Loucy (cell line): ENCODE data around the gene SPATA24.

Experiments
- H2AFZ ChIP-seq: fragments of 200-600 bp; sonication (generic); 2 replicates; pipeline ENCODE4 v1.6.0; 2016; ENCODE audit warnings: antibody characterized with exemption, mild to moderate bottlenecking, low read length, moderate library complexity
- H3F3A ChIP-seq: fragments of 200-600 bp; 2 replicates; pipeline ENCODE4 v1.6.0; 2016; ENCODE audit warnings: antibody characterized with exemption, low read depth, mild to moderate bottlenecking
- H3K27me3 ChIP-seq: fragments of 200-600 bp; sonication (generic); 2 replicates; pipeline ENCODE4 v1.6.1; 2014; ENCODE audit warnings: low read length, mild to moderate bottlenecking; ENCODE audit not compliant: insufficient read depth, poor library complexity, severe bottlenecking
- H3K36me3 ChIP-seq: fragments of 200-600 bp; sonication (generic); 2 replicates; pipeline ENCODE4 v1.6.1; 2016; ENCODE audit warnings: low read length; ENCODE audit not compliant: insufficient read depth
- H3K4me1 ChIP-seq: fragments of 200-600 bp; sonication (generic); 2 replicates; pipeline ENCODE4 v1.5.1; 2014; ENCODE audit warnings: low read length, mild to moderate bottlenecking; ENCODE audit not compliant: insufficient read depth, poor library complexity, severe bottlenecking
- H3K4me2 ChIP-seq: fragments of 200-600 bp; sonication (generic); 2 replicates; pipeline ENCODE4 v1.6.0; 2014; ENCODE audit warnings: antibody characterized with exemption, low read length, low read depth, mild to moderate bottlenecking; ENCODE audit not compliant: poor library complexity, severe bottlenecking
- H3K4me3 ChIP-seq: fragments of 200-600 bp; sonication (generic); 2 replicates; pipeline ENCODE4 v1.5.1; 2014; ENCODE audit warnings: low read length, mild to moderate bottlenecking, mixed read lengths; ENCODE audit not compliant: poor library complexity, severe bottlenecking
- H3K79me2 ChIP-seq: fragments of 200-600 bp; sonication (generic); 2 replicates; pipeline ENCODE4 v1.6.1; 2014; ENCODE audit warnings: low read length; ENCODE audit not compliant: insufficient read depth
- H3K9ac ChIP-seq: fragments of 200-600 bp; sonication (generic); 2 replicates; pipeline ENCODE4 v1.6.0; 2014; ENCODE audit warnings: mild to moderate bottlenecking, low read depth, low read length, moderate library complexity; ENCODE audit not compliant: poor library complexity, severe bottlenecking
- H3K9me2 ChIP-seq: fragments of 200-600 bp; sonication (generic); replicated peaks from 2 replicates; pipeline ENCODE4 v1.6.1; 2016; ENCODE audit warnings: low read depth, low read length, mixed read lengths
- H3K9me3 ChIP-seq: fragments of 200-600 bp; sonication (generic); 2 replicates; pipeline ENCODE4 v1.6.1; 2014; ENCODE audit warnings: mild to moderate bottlenecking, antibody characterized with exemption, low read length, low read depth; ENCODE audit not compliant: insufficient read depth
- H4K20me1 ChIP-seq: fragments of 200-600 bp; sonication (generic); 2 replicates; pipeline ENCODE4 v1.6.0; 2014; ENCODE audit warnings: antibody characterized with exemption, low read length, mild to moderate bottlenecking; ENCODE audit not compliant: insufficient read depth, poor library complexity, severe bottlenecking
- EZH2phosphoT487 ChIP-seq: fragments of 200-600 bp; IDR thresholded peaks from 2 replicates; pipeline ENCODE4 v1.6.1; 2018; ENCODE audit warnings: antibody characterized with exemption, mild to moderate bottlenecking, moderate library complexity, borderline replicate concordance
- TF ChIP-seq, protein P1 (sequence below): fragments of 200-600 bp; sonication (generic); conservative IDR thresholded peaks from 2 replicates; pipeline ENCODE4 v1.5.1; 2014; ENCODE audit warnings: mild to moderate bottlenecking, antibody characterized with exemption, low read length

Gene SPATA24

DNA sequence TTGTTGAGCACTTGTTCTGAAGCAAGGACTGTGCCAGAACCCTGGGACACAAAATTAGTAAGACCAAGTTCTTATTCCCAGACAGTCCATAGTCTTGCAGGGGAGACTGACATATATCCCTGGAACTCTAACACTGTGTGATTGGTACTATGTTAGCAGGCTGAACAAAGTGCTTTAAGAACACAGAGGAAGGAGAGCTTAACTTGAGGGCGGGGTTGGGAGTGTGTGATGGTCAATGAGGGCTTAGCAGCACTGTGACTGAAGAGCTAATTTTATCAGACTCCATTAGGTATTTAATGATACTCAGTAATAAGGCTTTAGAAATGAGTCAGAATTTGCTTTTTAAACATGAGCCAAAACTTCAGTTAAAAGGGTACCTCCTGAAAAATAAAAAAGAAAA, 14.9 kb upstream of the SPATA24 start:
- Histone ChIP-seq H3F3A (no peaks in the 10 kb centered on the region), H3K36me3 (peaks cover 16% of the 10 kb centered on the region; the same call in 1 of the 2 replicates), H3K4me2 (no peak overlapping the region), H3K79me2 (no peaks in the 10 kb centered on the region), H3K4me1 (peaks cover 35% of the 10 kb centered on the region), H3K9ac (no peak overlapping the region), H2AFZ (no peak overlapping the region), H3K27me3 (no peaks in the 10 kb centered on the region), H3K9me2 (no peaks in the 10 kb centered on the region), H3K4me3 (no peak overlapping the region), H3K9me3 (no peaks in the 10 kb centered on the region), H4K20me1 (no peaks in the 10 kb centered on the region)
- TF ChIP-seq, protein P1, sequence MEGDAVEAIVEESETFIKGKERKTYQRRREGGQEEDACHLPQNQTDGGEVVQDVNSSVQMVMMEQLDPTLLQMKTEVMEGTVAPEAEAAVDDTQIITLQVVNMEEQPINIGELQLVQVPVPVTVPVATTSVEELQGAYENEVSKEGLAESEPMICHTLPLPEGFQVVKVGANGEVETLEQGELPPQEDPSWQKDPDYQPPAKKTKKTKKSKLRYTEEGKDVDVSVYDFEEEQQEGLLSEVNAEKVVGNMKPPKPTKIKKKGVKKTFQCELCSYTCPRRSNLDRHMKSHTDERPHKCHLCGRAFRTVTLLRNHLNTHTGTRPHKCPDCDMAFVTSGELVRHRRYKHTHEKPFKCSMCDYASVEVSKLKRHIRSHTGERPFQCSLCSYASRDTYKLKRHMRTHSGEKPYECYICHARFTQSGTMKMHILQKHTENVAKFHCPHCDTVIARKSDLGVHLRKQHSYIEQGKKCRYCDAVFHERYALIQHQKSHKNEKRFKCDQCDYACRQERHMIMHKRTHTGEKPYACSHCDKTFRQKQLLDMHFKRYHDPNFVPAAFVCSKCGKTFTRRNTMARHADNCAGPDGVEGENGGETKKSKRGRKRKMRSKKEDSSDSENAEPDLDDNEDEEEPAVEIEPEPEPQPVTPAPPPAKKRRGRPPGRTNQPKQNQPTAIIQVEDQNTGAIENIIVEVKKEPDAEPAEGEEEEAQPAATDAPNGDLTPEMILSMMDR, result no peak
- TF ChIP-seq EZH2phosphoT487, result no peak

DNA sequence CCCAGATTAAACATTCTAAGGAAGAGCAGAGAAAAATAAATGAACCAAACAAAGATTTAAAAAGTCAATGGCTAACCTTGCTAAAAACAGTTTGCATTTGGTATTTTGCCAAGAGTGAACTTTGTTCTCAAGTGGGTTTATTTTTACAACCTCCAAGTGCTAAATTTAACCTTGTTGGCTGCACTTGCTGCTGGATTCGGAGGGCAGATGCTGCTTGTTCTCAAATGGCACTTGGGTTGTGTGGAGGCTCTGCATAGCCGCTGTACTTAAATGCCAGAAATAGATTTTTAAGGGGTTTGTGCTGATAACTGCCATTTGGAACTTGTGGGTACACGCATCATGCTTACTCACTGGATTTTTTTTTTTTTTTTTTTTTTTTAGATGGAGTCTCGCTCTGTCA, 13.3 kb upstream of the SPATA24 start:
- Histone ChIP-seq H3K9me3 (no peaks in the 10 kb centered on the region), H3K27me3 (no peaks in the 10 kb centered on the region), H3K4me3 (no peak overlapping the region), H3K4me2 (no peak overlapping the region), H3K9ac (no peak overlapping the region), H3K36me3 (peaks cover 16% of the 10 kb centered on the region; the same call in 1 of the 2 replicates), H3K79me2 (no peaks in the 10 kb centered on the region), H4K20me1 (no peaks in the 10 kb centered on the region), H3F3A (no peaks in the 10 kb centered on the region), H3K4me1 (peaks cover 35% of the 10 kb centered on the region), H3K9me2 (no peaks in the 10 kb centered on the region), H2AFZ (no peak overlapping the region)
- TF ChIP-seq EZH2phosphoT487, result no peak
- TF ChIP-seq, protein P1, result no peak

DNA sequence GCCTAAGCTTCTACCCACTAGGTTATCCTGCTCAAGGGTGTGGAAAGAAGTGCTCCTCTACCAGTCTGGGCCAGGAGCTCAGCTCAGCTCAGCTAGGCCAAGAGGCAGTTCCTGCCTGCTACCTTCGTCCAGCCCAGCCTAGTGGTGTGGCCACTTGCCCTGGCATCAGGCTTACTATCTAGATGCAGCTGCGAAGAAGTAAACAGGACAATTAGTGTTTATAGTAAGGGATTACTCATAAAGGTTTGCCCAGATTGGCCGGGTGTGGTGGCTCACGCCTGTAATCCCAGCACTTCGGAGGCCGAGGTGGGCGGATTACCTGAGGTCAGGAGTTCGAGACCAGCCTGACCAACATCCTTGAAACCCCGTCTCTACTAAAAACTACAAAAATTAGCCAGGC, 12.8 kb upstream of the SPATA24 start:
- no peak overlapping the region for H3K4me3 ChIP-seq
- no peaks in the 10 kb centered on the region for H3K9me3 ChIP-seq
- no peaks in the 10 kb centered on the region for H3K27me3 ChIP-seq
- no peaks in the 10 kb centered on the region for H3K79me2 ChIP-seq
- peaks cover 16% of the 10 kb centered on the region; the same call in 1 of the 2 replicates for H3K36me3 ChIP-seq
- H3K4me2 ChIP-seq, result no peak overlapping the region
- no peaks in the 10 kb centered on the region for H3F3A ChIP-seq
- no peaks in the 10 kb centered on the region for H4K20me1 ChIP-seq
- H3K4me1 ChIP-seq, result peaks cover 35% of the 10 kb centered on the region
- H3K9ac ChIP-seq, result no peak overlapping the region
- H3K9me2 ChIP-seq, result no peaks in the 10 kb centered on the region
- no peak for TF ChIP-seq EZH2phosphoT487
- TF ChIP-seq, protein P1, result no peak
- H2AFZ ChIP-seq, result no peak overlapping the region
